Endothelial cell of umbilical vein (primary cell): ENCODE data around the gene TUB.

ENCODE experiments used
- CTCF ChIP-seq, 2 donors: IDR thresholded peaks; 1 replicate in 1 of 2; 2 replicates in 1 of 2; pipeline ENCODE4 v1.5.1; 2011; ENCODE audit warnings: low read length in 2 of 2, mild to moderate bottlenecking in 2 of 2, moderate library complexity in 2 of 2, control low read depth in 1 of 2, inconsistent platforms in 1 of 2, low read depth in 1 of 2; ENCODE audit not compliant: insufficient read depth in 1 of 2; ENCODE audit errors: extremely low read depth in 1 of 2
- EZH2 ChIP-seq: IDR thresholded peaks from 2 replicates; pipeline ENCODE4 v1.6.1; 2012; ENCODE audit warnings: borderline replicate concordance, low read depth, mild to moderate bottlenecking, moderate library complexity, low read length, inconsistent platforms; ENCODE audit not compliant: severe bottlenecking
- FOS ChIP-seq: IDR thresholded peaks from 2 replicates; pipeline ENCODE4 v1.6.1; 2011; ENCODE audit warnings: mild to moderate bottlenecking, low read length, moderate library complexity, borderline replicate concordance; ENCODE audit not compliant: insufficient read depth
- GATA2 ChIP-seq: IDR thresholded peaks from 2 replicates; pipeline ENCODE4 v1.7.0; 2011; ENCODE audit warnings: low read depth, mild to moderate bottlenecking, moderate library complexity, mixed read lengths, low read length; ENCODE audit not compliant: insufficient read length, insufficient read depth
- MYC ChIP-seq: IDR thresholded peaks from one replicate; pipeline ENCODE4 v1.6.1; 2011; ENCODE audit warnings: mild to moderate bottlenecking, low read depth, low read length
- POLR2A ChIP-seq: IDR thresholded peaks from 2 replicates; pipeline ENCODE4 v1.6.1; 2012; ENCODE audit warnings: low read depth, mild to moderate bottlenecking, control low read depth, low read length

DNA sequence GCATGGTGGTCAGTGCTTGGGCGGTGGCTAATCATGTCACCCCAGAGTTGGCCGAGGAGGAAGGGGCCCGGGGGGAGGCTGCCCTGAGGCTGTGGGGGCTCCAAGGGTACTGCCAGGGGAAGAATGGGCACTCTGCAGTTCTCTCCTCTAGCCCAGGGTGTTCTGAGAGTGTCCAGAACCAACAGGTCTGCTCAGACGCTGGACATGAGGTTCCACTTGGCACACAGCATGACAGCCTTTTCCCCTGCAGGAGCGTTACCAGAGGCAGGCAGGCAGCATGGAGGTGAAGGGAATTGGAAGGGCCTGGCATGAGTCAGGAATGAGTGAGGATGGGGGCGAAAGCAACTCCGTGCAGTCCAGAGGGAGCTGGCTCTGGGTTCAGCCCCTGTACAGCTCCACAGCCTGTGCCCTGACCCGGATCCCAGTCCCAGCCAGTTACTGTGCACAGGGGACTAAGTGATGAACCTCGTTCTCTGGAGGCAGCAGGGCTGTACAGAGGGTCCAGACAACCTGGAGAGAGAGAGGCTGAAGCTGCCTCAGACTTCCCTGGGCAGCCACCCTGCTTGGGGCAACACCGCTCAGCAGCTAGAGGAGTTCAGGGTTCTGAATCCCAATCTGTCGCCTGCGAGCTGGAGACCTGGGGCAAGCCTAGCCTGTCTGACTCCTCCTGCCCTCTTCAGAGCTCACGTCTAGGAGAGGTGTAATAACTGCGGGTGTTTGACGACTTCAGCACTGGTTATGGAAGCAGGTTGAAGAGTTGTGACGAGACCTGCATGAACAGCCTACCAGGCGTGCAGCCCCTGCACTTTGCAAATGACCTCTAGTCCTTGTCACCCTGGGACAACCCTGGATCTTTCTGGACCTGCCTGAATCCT lies 14.7 kb upstream of the TUB start:
- TF ChIP-seq MYC (no peak), GATA2 (no peak), CTCF (IDR thresholded peaks at IDR 0.05; ENCODE audit: extremely low read depth in 1 of 2, insufficient read depth in 1 of 2, low read depth in 1 of 2, low read length in 2 of 2) (no peak), EZH2 (no peak), POLR2A (no peak), FOS (no peak)
